ENCODE measurements around the gene SPAG16. TPM values are rescaled to one million over a fixed set of nuclear protein-coding genes. Genes with fewer than 3 reads are reported as not detected.

SPAG16 gene
- total and polyA plus RNA-seq, 11 donors, result 9.8 to 26.1 (median 15.2) TPM

GRCh38 chr2:213253162-213253561 is 31.1 kb upstream of the SPAG16 start:
- intact Hi-C loops (cut with DNase I), result loop anchor here in 5 of 10 donors (2.0 to 10.0 kb wide), 4 partner anchors 28 to 1752 kb away; no protein-coding TSS in a partner anchor
- no peak overlapping the region for H3K4me3 ChIP-seq
- no peaks in the 10 kb centered on the region for H3K36me3 ChIP-seq
- no peaks in the 10 kb centered on the region for H3K27me3 ChIP-seq
- 30 to 42% (median 40%) methylated on average over 4 of the region's 4 CpGs for WGBS, 4 donors
- ATAC-seq (no peak), DNase-seq (no peak)
- TF ChIP-seq POLR2A (IDR thresholded peaks at IDR 0.05), result no peak
- TF ChIP-seq CTCF (IDR thresholded peaks at IDR 0.05), result no peak
- H3K4me1 ChIP-seq, result no peaks in the 10 kb centered on the region
- H3K27ac ChIP-seq, result no peak overlapping the region
- H3K9me3 ChIP-seq, result no peaks in the 10 kb centered on the region

- no peaks in the 10 kb centered on the region for H3K4me1 ChIP-seq
- 83 to 89% (median 87%) methylated on average over 1 of the region's 1 CpG for WGBS, 4 donors
- no peak overlapping the region for H3K27ac ChIP-seq
- H3K36me3 ChIP-seq, result no peaks in the 10 kb centered on the region
- TF ChIP-seq POLR2A (IDR thresholded peaks at IDR 0.05) (no peak), CTCF (IDR thresholded peaks at IDR 0.05) (no peak)
- ATAC-seq (no peak), DNase-seq (no peak)
- no peaks in the 10 kb centered on the region for H3K27me3 ChIP-seq
- no peaks in the 10 kb centered on the region for H3K9me3 ChIP-seq
- H3K4me3 ChIP-seq, result no peak overlapping the region
- intact Hi-C loops (cut with DNase I), result loop anchor here in 2 of 10 donors (10.0 kb wide), 2 partner anchors 676 to 1746 kb away; no protein-coding TSS in a partner anchor
Observed at GRCh38 chr2:213259266-213259665, 25.0 kb upstream of the SPAG16 start.

- WGBS, 4 donors, result 86 to 92% (median 90%) methylated on average over 1 of the region's 1 CpG
- intact Hi-C loops (cut with DNase I), result no loop called here
- DNase-seq (no peak), ATAC-seq (no peak)
- Histone ChIP-seq H3K4me1 (no peaks in the 10 kb centered on the region), H3K9me3 (no peaks in the 10 kb centered on the region), H3K27ac (no peak overlapping the region), H3K4me3 (no peak overlapping the region), H3K36me3 (no peaks in the 10 kb centered on the region), H3K27me3 (no peaks in the 10 kb centered on the region)
- TF ChIP-seq POLR2A (IDR thresholded peaks at IDR 0.05), result no peak
Observed at GRCh38 chr2:213261237-213261636, 23.0 kb upstream of the SPAG16 start.

- Histone ChIP-seq H3K9me3 (no peaks in the 10 kb centered on the region), H3K4me1 (no peaks in the 10 kb centered on the region), H3K27me3 (no peaks in the 10 kb centered on the region), H3K36me3 (no peaks in the 10 kb centered on the region), H3K4me3 (no peak overlapping the region), H3K27ac (no peak overlapping the region)
- 68 to 76% (median 73%) methylated on average over 6 of the region's 6 CpGs for WGBS, 4 donors
- intact Hi-C loops (cut with DNase I), result no loop called here
- DNase-seq (no peak), ATAC-seq (no peak)
- TF ChIP-seq POLR2A (IDR thresholded peaks at IDR 0.05), result no peak
- no peak for TF ChIP-seq CTCF (IDR thresholded peaks at IDR 0.05)
Observed at GRCh38 chr2:213261715-213262114, 22.5 kb upstream of the SPAG16 start.

- Histone ChIP-seq H3K27ac (no peak overlapping the region), H3K4me3 (no peak overlapping the region), H3K27me3 (no peaks in the 10 kb centered on the region), H3K9me3 (no peaks in the 10 kb centered on the region), H3K36me3 (no peaks in the 10 kb centered on the region), H3K4me1 (no peaks in the 10 kb centered on the region)
- intact Hi-C loops (cut with DNase I), result no loop called here
- TF ChIP-seq CTCF (IDR thresholded peaks at IDR 0.05) (no peak), POLR2A (IDR thresholded peaks at IDR 0.05) (no peak)
- ATAC-seq (no peak), DNase-seq (no peak)
- WGBS, 4 donors, result 65 to 73% (median 70%) methylated on average over 3 of the region's 3 CpGs
Observed at GRCh38 chr2:213265679-213266078, 18.6 kb upstream of the SPAG16 start.

All from heart left ventricle (tissue), 16 donors.